Measurements from ENCODE around the gene RAB41.
"Not testable (repeated sequence)": the region's sequence is repeated elsewhere in the genome, so short reads cannot be mapped to it uniquely, and the experiment has no call there.

The RAB41 gene

GRCh38 chrX:70322784-70323183 is 40.8 kb downstream of the RAB41 start:
- Histone ChIP-seq H3K4me1 (ENCODE audit: insufficient read depth, low read length) (no peaks in the 10 kb centered on the region), H2AFZ (ENCODE audit: low read depth, low read length) (no peak overlapping the region), H3K27me3 (ENCODE audit: insufficient read depth, low read length) (no peaks in the 10 kb centered on the region), H3K36me3 (ENCODE audit: insufficient read depth, low read length) (no peaks in the 10 kb centered on the region), H3K4me3 (ENCODE audit: low read length) (no peak overlapping the region), H3K9me3 (ENCODE audit: low read length) (no peaks in the 10 kb centered on the region)

GRCh38 chrX:70323628-70324027 is 41.7 kb downstream of the RAB41 start:
- not testable (repeated sequence) for H3K27me3 ChIP-seq (ENCODE audit: insufficient read depth, low read length); H3K36me3 ChIP-seq (ENCODE audit: insufficient read depth, low read length); H3K9me3 ChIP-seq (ENCODE audit: low read length); H2AFZ ChIP-seq (ENCODE audit: low read depth, low read length); H3K4me1 ChIP-seq (ENCODE audit: insufficient read depth, low read length); H3K4me3 ChIP-seq (ENCODE audit: low read length)

- H3K36me3 ChIP-seq (ENCODE audit: insufficient read depth, low read length) = no peaks in the 10 kb centered on the region
- no peaks in the 10 kb centered on the region for H3K9me3 ChIP-seq (ENCODE audit: low read length)
- H3K4me3 ChIP-seq (ENCODE audit: low read length) = no peak overlapping the region
- no peaks in the 10 kb centered on the region for H3K4me1 ChIP-seq (ENCODE audit: insufficient read depth, low read length)
- no peaks in the 10 kb centered on the region for H3K27me3 ChIP-seq (ENCODE audit: insufficient read depth, low read length)
- no peak overlapping the region for H2AFZ ChIP-seq (ENCODE audit: low read depth, low read length)
Measured at GRCh38 chrX:70324326-70324725, 42.4 kb downstream of the RAB41 start.

- Histone ChIP-seq H3K36me3 (ENCODE audit: insufficient read depth, low read length) (peaks cover 14% of the 10 kb centered on the region), H3K9me3 (ENCODE audit: low read length) (no peaks in the 10 kb centered on the region), H3K4me1 (ENCODE audit: insufficient read depth, low read length) (no peaks in the 10 kb centered on the region), H2AFZ (ENCODE audit: low read depth, low read length) (no peak overlapping the region), H3K4me3 (ENCODE audit: low read length) (no peak overlapping the region), H3K27me3 (ENCODE audit: insufficient read depth, low read length) (no peaks in the 10 kb centered on the region)
Measured at GRCh38 chrX:70331161-70331560, 49.2 kb downstream of the RAB41 start.

- Histone ChIP-seq H3K9me3 (ENCODE audit: low read length) (no peaks in the 10 kb centered on the region), H3K27me3 (ENCODE audit: insufficient read depth, low read length) (no peaks in the 10 kb centered on the region), H2AFZ (ENCODE audit: low read depth, low read length) (no peak overlapping the region), H3K36me3 (ENCODE audit: insufficient read depth, low read length) (peaks cover 16% of the 10 kb centered on the region), H3K4me1 (ENCODE audit: insufficient read depth, low read length) (no peaks in the 10 kb centered on the region), H3K4me3 (ENCODE audit: low read length) (no peak overlapping the region)
Measured at GRCh38 chrX:70332600-70332999, 50.6 kb downstream of the RAB41 start.
